Keratinocyte (primary cell): ENCODE measurements around the gene GUF1.

Experiments
- EZH2 ChIP-seq: IDR thresholded peaks from one replicate; pipeline ENCODE4 v1.6.1; 2012; ENCODE audit warnings: inconsistent platforms, mild to moderate bottlenecking, low read length, moderate library complexity
- TF ChIP-seq, protein P1 (sequence below), 3 experiments: IDR thresholded peaks in 1 of 3; conservative IDR thresholded peaks in 1 of 3; optimal IDR thresholded peaks in 1 of 3; 2 replicates in 2 of 3; 3 replicates in 1 of 3; pipeline versions ENCODE3 to v1.5.1; 2011; ENCODE audit warnings: low read length in 3 of 3, mild to moderate bottlenecking in 3 of 3, moderate library complexity in 2 of 3, control low read depth in 1 of 3, inconsistent platforms in 1 of 3; ENCODE audit not compliant: insufficient read depth in 2 of 3; ENCODE audit errors: extremely low read depth in 1 of 3

DNA sequence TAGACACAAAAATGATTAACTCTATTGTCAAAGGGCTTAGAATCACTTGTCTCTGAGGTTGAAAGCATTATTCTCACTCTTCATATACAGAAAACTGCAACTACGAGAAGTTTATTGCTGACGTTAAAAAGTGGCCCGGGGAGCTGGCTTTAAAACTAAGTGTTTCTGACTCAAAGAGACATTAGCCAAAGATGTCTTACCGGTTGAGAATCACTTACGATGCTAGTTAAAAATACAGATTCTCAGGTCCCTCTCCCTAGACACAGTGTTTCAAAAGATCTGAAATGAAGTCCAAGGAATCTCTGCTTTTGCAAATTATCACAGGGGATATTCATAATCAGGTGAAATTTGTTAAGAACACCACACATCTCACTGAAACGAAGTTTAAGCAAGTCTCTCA is 46.9 kb downstream of the GUF1 start:
- TF ChIP-seq, protein P1, sequence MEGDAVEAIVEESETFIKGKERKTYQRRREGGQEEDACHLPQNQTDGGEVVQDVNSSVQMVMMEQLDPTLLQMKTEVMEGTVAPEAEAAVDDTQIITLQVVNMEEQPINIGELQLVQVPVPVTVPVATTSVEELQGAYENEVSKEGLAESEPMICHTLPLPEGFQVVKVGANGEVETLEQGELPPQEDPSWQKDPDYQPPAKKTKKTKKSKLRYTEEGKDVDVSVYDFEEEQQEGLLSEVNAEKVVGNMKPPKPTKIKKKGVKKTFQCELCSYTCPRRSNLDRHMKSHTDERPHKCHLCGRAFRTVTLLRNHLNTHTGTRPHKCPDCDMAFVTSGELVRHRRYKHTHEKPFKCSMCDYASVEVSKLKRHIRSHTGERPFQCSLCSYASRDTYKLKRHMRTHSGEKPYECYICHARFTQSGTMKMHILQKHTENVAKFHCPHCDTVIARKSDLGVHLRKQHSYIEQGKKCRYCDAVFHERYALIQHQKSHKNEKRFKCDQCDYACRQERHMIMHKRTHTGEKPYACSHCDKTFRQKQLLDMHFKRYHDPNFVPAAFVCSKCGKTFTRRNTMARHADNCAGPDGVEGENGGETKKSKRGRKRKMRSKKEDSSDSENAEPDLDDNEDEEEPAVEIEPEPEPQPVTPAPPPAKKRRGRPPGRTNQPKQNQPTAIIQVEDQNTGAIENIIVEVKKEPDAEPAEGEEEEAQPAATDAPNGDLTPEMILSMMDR (optimal IDR thresholded peaks at IDR 0.05 in 1 of 3, IDR thresholded peaks at IDR 0.05 in 1 of 3, conservative IDR thresholded peaks at IDR 0.05 in 1 of 3; ENCODE audit: extremely low read depth in 1 of 3, insufficient read depth in 2 of 3, low read length in 3 of 3), result no peak
- no peak for TF ChIP-seq EZH2
